DMS53 treated with DMSO at 0.1 percent for 48 hours (cell line): ENCODE data around the gene LMF2.

Source experiments
- DNase-seq: peaks from one replicate; lab custom pipeline; 2025; ENCODE audit not compliant: unreplicated experiment; lab: John Stamatoyannopoulos, UW

Gene LMF2

DNA sequence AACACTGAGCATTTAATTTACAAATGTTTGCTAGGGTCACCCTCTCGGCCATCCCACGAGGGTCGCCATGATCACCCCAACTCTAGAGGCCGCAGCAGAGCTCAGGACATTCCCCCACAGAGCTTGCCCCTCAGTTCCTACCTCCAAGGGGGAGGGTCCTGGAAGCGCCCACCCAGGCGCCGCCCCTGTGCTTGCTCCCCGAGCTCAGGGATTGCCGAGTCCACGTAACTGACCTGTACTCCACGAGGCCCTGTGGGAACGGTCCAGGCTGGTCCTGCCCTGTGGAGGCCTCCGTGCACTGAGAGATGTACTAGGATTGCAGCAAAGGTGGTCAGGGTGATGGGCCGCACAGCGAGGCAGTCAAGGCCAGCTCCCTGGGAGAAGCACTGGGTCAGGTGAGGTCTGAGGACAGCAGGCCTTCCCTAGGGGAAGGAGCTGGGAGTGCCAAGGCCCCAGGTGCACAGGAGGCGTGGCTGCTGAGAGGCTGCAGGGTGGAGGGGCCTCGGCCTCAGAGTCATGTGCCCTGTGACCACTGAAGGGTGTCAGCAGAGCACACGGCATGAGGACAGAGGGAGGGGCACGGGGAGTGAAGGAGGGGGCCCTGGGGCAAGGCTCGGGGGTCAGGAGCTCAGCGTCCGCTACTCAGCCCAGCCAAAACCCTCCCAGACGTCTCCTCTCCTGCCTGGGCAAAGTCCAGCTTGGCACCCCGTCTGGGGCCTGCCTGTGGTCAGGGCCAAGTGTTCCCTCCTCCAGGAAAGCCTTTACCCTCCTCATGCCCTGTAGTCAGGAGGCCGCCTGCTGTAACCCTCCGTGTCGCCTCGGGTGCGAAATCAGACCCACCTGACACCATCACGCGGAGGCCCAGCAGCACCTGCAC lies 23.3 kb downstream of the LMF2 start:
- no peak for DNase-seq

DNA sequence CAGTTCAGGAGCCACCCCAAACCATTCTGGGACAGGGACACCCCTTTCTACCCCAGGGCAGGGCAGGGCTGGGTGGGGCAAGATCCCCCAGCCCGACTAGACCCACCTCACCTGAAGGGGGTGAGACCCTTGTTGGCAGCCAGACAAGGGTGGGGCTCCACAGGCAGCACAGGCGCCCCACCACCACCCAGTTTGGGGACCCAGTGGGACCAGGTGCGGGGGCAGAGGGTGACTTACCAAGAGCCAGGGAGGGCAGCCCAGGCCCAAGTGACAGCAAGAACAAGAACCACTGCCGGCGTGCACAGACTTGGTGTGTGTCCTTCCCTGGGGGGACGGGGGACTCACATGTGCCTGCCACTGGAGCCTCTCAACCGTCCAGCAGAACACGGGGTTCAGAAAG lies 23.9 kb downstream of the LMF2 start:
- no peak for DNase-seq

- DNase-seq = no peak
Measured at GRCh38 chr22:50483106-50483505, 24.4 kb downstream of the LMF2 start.

DNA sequence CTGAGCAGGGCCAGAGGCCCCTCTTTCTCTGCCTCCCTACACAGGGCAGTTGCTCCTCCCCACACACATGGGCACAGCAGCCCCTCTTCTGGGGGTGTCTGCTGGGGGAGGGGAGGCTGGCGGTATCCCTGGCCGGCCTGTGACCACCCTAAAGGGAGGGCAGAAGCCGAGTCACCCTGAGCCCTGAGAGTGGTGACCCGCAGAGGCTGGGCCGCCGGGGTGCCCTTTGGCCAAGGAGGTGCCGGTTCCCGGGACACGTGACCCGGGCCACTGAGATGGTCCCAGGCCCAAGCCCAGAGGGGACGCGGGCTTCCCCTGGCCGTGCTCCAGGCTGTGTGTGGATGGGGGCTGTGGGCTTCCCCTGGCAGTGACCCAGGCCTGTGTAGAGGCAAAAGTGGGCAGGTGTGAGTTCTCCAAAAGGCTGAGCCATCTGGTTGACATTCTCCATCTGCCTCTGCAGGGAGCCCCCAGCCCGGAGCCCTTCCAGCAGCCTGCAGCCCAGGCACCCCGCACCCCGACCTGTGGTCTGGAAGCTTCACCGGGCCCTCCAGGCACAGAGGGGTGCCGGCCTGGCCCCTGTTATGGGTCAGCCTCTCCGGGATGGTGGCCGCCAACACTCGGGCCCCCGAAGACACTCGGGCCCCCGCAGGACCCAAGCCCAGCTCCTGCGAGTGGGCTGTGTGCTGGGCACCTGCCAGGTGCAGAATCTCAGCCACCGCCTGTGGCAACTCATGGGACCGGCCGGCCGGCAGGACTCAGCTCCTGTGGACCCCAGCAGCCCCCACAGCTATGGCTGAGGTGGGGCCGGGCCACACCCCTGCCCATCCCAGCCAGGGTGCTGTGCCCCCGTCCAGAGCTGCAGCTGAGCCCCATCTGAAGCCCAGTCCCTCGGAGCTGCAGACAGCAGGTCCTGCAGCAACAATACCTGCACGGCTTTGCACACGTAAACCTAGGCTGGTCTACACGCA lies 25.1 kb downstream of the LMF2 start:
- no peak for DNase-seq

DNA sequence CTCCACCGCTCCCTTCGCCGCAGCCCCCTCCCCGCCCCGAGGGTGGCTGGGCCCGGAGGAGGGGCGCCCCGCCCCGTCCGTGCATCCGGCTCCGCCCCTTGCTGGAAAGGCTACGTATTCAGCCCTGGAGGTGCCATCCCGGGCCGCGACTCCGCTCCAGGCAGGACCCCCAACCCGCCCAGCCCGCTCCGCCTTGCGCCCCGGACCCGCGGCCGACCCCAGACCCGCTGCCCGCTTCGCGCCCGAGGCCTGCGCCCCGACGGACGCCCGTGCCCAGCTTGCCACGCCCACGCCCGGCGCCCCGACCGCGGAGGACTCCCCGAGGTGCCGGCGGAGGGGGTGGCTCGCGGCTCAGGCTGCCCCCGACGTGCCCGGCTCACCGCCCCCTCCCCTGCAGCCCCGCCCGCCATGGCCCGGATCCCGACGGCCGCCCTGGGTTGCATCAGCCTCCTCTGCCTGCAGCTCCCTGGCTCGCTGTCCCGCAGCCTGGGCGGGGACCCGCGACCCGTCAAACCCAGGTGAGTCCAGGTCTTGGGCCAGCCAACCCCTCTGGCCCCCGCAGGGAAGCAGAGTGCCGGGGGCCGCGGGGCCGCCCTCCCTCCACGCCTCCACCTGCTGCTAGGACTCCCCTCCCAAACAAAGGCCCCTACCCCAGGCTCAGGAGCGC lies 25.9 kb downstream of the LMF2 start, which contains the start of gene ADM2:
Gene ADM2 (plus strand): TSS at position 104 of the 667 bp plus-strand sequence. CDS start 305 bp downstream, at position 409.
- DNase-seq = no peak

DNA sequence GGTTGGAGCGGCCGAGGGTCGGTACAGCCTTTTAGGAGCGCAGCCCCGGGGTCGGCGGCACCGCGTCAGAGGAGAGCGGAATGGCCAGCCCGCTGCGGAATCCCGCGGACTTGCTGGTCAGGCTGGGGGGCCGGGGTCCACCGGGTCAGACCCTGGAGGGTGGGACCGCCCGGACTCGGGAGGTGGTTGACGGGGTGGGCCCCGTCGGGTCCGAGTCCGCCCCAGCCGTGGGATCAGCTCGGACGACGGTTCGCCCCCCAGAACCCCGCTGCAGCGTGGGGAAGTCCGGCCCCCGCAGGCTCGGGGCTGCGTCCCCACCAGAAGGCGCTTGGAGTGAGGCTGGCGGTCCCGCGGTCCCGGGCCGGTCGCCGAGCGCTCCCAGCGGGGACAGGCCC lies 26.5 kb downstream of the LMF2 start:
- no peak for DNase-seq

GRCh38 chr22:50479721-50480120 lies 27.8 kb downstream of the LMF2 start:
- DNase-seq = no peak

- no peak for DNase-seq
Measured at GRCh38 chr22:50477923-50478322, 29.6 kb downstream of the LMF2 start.

DNA sequence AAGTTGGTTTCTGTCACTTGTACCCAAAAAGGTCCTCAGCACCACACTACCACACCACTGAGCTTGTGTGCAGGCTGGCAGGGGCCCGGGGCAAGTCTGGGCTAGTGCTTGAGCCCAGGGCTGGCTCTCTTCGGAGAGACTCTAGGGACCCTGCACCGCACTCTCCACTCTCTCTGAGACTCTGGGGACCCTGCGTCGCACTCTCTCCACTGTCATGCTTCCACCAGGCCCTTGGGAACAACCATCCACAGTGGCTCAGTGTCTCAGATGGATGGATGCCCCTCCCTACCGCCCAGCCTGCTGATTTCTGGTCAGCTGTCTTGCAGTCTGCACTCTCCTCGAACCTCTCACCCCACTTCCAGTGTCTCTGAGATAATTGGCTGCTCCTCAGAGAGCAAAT lies 30.6 kb downstream of the LMF2 start:
- DNase-seq = no peak

GRCh38 chr22:50475652-50476002 lies 31.9 kb downstream of the LMF2 start:
- DNase-seq = no peak

DNA sequence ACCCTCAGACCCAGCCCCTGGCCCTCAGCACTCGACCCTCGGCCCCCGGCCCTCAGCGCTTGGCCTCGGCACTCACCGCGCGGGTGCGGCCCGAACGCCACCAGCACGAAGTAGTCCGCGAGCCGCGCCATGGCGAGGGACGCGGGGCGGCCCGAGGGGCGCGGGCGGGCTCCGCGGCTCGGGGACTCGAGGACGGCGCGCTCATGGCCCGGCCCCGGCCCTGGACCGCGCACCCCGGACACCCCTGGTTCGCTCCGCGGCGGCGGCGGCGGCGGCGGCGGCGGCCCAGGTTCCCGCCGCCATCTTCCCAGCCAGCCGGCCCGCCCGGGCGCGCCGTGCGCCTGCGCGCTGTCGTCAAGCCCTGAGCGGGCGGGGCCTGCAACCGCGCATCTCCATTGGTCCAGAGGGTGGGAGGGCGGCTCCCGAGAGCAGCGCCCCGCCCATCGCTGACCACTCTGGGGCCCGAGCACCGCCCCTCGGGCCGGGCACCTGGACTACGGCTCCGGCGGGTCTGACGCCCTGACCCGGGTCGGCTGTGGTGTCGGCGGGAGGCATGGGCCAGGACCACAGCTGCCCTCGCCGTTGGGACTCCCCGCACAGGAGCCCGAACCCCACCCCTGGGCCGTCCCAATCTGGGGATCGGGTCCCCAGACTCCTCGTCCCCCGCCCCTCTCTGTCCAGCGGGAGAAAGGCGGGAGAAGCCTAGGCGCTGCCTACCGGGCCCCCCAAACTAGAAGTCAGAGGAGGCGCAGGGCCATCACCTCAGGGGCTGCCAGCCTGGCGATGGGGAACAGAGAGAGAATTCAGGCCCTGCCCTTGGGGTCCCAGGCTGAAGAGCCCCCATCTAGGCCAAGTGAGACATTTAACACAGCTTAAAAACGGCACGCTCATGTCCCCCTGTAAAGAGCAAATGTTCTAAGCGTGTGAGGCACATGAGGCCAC lies 32.5 kb downstream of the LMF2 start, which contains the start of gene SBF1:
Gene SBF1 (minus strand): TSS at position 326 of the 942 bp plus-strand sequence. CDS start 195 bp downstream, at position 131.
- DNase-seq = peak; percentile 56

DNA sequence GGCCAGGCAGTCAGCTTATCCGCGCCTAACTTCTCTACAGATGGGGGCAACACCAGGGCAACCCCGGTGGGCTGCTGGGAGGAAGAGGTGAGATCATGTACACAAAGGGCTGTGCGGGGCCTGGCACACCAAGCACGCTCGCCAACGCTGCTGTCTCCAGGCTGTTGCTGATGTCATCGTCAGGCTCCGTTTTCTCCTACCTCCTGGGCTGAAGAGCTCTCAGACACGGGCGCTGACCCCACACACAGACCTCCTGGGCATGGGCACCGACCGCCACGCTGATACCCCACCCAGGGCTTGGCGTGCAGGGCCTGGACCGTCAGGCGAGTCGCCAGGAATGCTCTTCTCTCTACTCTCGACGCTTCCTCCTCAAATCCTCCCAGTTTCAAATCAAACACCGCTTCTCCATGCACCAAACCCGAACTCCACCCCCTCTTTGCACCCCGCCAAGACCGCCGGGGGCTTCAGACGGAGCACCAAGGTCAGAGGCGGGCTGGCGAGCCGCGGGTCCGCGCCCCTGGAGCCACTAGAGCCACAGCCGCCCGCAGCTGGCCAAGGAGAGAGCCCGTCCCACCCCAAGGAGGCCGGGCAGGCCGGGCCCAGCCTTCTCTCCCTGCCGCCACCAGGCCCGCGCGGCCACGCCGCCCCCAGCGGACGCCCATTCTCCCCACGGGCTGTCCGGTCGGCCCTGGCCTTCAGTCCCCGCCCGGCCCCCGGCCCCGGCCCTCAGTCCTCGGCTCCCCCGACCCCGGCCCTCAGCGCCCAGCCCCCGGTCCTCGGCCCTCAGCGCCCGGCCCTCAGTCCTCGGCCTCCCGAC lies 33.4 kb downstream of the LMF2 start:
- no peak for DNase-seq

DNA sequence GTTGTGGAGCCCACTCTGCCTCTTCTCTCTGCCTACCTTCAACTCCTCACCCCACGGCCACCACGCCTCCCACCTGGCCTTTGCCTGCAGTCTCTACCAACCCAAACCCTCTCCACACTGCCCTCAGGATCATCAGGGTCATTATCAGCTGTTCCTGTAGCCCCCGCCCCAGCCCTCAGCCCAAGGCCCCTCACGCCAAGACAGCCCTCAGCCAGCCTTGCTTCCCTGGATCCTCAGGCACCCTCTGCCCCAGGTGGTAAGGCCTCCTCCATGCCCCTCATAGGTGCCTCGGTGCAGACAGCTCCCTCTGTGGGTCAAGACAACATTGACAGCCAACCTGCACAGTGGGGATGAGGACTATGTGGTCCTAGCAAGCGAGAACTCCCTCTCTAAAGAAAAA lies 34.4 kb downstream of the LMF2 start:
- DNase-seq = no peak

DNA sequence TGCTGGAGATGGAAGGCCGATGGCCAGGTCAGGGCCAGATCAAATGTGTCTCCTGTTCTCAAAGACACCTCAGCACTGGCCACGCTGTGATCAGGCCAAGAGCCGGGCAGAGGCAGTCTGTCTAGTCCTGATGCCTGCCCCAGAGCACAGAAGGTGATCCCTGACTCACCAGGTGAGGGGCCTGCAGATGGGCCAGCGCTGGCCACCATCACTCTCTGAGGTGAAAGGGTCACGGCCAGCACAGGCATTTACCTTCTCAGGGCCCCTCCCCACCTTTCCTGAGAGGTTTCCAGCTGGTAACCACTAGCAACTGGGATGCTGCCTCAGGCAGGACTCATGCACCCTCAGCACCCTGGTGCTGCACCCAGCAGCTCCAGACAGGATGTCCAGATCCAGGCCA lies 35.5 kb downstream of the LMF2 start:
- no peak for DNase-seq

DNA sequence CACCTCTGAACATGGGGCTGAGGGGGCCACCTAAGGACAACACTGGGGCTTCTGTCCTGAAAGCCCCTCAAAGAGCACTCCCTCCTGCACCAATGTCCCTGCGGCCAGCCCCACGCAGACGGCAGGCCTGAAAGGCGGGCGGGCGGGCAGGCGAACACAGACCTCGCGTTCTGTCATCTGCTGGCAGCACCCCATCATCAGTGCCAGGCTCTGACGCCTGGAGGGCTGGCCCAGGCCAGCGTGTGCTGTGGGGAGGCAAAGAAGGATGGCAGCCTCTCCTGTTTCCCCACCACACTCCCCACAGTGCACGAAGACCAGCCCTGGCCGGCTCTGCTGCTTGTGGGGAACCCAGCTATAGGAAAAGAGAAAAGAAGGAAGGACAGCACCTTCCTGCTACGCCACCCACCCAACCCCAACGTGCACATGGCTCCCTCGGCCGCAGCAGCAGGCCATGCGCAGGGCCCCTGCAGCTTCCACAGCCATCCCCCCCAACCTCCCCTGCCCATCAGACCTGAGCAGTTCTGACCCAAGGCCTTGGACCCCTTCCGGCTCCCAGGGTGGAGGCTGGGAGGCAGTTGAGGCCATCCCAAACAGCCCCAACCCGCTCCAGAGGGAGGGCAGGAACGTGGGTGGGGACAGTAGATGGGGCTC lies 36.2 kb downstream of the LMF2 start:
- DNase-seq = no peak

- DNase-seq = no peak
Measured at GRCh38 chr22:50470491-50470890, 37.0 kb downstream of the LMF2 start.

DNA sequence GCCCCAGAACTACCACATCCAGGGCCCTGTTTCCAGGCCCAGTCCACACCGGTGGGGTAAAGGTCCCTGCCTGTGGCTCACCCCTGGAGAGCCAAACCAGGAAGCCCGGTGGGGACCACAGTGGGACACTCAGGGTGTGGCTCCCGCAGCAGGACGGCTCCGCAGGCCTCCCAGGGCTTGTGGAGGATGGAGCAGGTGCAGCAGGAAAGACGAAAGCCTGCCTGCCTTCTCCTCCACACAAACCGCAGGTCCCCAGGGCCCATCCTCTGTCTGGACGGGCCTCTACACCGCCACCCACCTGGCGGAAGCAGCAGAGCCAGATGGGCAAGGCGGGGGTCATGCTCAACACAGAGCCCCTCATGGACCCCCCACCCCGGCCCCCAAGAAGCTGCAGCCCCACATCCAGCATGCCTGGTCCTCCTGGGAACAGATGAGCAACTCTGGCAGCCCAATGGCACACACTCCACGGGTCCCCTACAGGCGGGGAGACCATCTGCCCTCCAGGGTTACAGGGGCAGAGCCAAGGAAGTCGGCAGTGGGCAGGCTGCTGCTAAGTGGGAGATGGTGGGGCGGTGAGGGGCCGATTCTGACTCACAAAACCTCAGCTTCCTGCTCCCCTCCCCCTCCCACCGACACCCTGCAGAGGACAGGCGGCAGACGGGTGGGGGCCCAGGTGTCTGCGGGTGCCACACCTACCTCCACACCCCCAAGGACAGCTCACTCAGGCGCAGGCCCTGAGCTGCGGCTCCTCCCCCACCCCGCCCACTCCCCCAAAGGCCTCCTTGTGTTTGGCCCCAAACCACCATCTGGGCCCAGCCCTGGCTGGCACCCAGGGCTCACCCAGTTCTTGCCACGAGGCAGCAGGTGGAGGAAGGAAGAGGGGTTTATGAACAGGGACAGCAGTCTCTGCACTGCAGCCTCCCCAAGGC lies 37.9 kb downstream of the LMF2 start:
- DNase-seq = no peak

- DNase-seq = no peak
Measured at GRCh38 chr22:50468626-50469025, 38.9 kb downstream of the LMF2 start.
